Pons (tissue), 1 donor: ENCODE data around the gene CCND1.

Source experiments
- DNase-seq: peaks from one replicate; pipeline ENCODE4 v3.0.0-alpha.2; 2016; ENCODE audit warnings: low spot score

The CCND1 gene

GRCh38 chr11:69654001-69654659, 13.2 kb downstream of the CCND1 start:
- DNase-seq, result no peak

- DNase-seq, result no peak
These were observed 13.9 kb downstream of the CCND1 start for GRCh38 chr11:69654660-69655478.

- no peak for DNase-seq
These were observed 14.8 kb downstream of the CCND1 start for GRCh38 chr11:69655479-69656428.

GRCh38 chr11:69656536-69657455, 15.8 kb downstream of the CCND1 start:
- no peak for DNase-seq

GRCh38 chr11:69657456-69657910, 16.5 kb downstream of the CCND1 start:
- no peak for DNase-seq

GRCh38 chr11:69657911-69658625, 17.1 kb downstream of the CCND1 start:
- DNase-seq, result no peak

GRCh38 chr11:69658626-69659450, 17.9 kb downstream of the CCND1 start:
- no peak for DNase-seq

- DNase-seq, result no peak
These were observed 18.6 kb downstream of the CCND1 start for GRCh38 chr11:69659591-69659990.

- DNase-seq, result no peak
These were observed 19.1 kb downstream of the CCND1 start for GRCh38 chr11:69660001-69660500.

- no peak for DNase-seq
These were observed 20.4 kb downstream of the CCND1 start for GRCh38 chr11:69661413-69661715.

GRCh38 chr11:69662021-69662698, 21.2 kb downstream of the CCND1 start:
- DNase-seq, result no peak

- DNase-seq, result no peak
These were observed 21.9 kb downstream of the CCND1 start for GRCh38 chr11:69662806-69663205.

GRCh38 chr11:69663326-69663725, 22.4 kb downstream of the CCND1 start:
- no peak for DNase-seq

GRCh38 chr11:69664103-69664775, 23.3 kb downstream of the CCND1 start:
- DNase-seq, result no peak

- DNase-seq, result no peak
These were observed 23.9 kb downstream of the CCND1 start for GRCh38 chr11:69664901-69665300.

- DNase-seq, result no peak
These were observed 24.7 kb downstream of the CCND1 start for GRCh38 chr11:69665669-69666068.

GRCh38 chr11:69666261-69666660, 25.3 kb downstream of the CCND1 start:
- DNase-seq, result no peak

GRCh38 chr11:69666752-69667536, 26.0 kb downstream of the CCND1 start:
- no peak for DNase-seq
